Keratinocyte (primary cell): ENCODE data around the gene PTBP1. TPM values are rescaled to one million over a fixed set of nuclear protein-coding genes. Genes with fewer than 3 reads are reported as not detected.

Experiments used
- DNase-seq: peaks from one replicate; pipeline ENCODE4 v3.0.0-alpha.2; 2011; ENCODE audit warnings: low read depth, missing footprints, low spot score
- FAIRE-seq: peaks from 2 replicates; lab custom pipeline; 2011; peaks lifted over from hg19 to GRCh38; lab: Jason Lieb, UNC
- H2AFZ ChIP-seq: 2 replicates; pipeline ENCODE4 v1.6.0; 2012; ENCODE audit warnings: low read length, control low read depth, inconsistent platforms; ENCODE audit not compliant: control insufficient read depth
- H3K27ac ChIP-seq: 2 replicates; pipeline ENCODE4 v1.5.1; 2011; ENCODE audit warnings: low read length; ENCODE audit not compliant: control insufficient read depth, insufficient read depth
- H3K27me3 ChIP-seq: 3 replicates; pipeline ENCODE4 v1.6.0; 2011; ENCODE audit warnings: low read length; ENCODE audit not compliant: control insufficient read depth, insufficient read depth; ENCODE audit errors: extremely low read depth
- H3K36me3 ChIP-seq, 2 experiments: 2 replicates in 1 of 2; 3 replicates in 1 of 2; pipeline ENCODE4 v1.5.1; 2011; ENCODE audit warnings: low read length in 2 of 2, mild to moderate bottlenecking in 1 of 2; ENCODE audit not compliant: control insufficient read depth in 2 of 2, insufficient read depth in 2 of 2; ENCODE audit errors: extremely low read depth in 1 of 2
- H3K4me1 ChIP-seq: 3 replicates; pipeline ENCODE4 v1.5.1; 2011; ENCODE audit warnings: low read length; ENCODE audit not compliant: control insufficient read depth, insufficient read depth; ENCODE audit errors: extremely low read depth
- H3K4me2 ChIP-seq: 3 replicates; pipeline ENCODE4 v1.6.0; 2011; ENCODE audit warnings: low read depth, low read length; ENCODE audit not compliant: control insufficient read depth, insufficient read depth; ENCODE audit errors: extremely low read depth
- H3K4me3 ChIP-seq, 3 experiments: fragments of 200-600 bp in 1 of 3; sonication (generic) in 1 of 3; 2 replicates in 2 of 3; 3 replicates in 1 of 3; pipeline ENCODE4 v1.5.1; 2011 to 2016; ENCODE audit warnings: low read length in 3 of 3, mild to moderate bottlenecking in 3 of 3, control low read depth in 2 of 3, inconsistent platforms in 1 of 3, low read depth in 1 of 3, mixed read lengths in 1 of 3, mixed run types in 1 of 3, moderate library complexity in 1 of 3; ENCODE audit not compliant: control insufficient read depth in 2 of 3, insufficient read depth in 2 of 3; ENCODE audit errors: extremely low read depth in 1 of 3
- H3K79me2 ChIP-seq: 2 replicates; pipeline ENCODE4 v1.6.0; 2012; ENCODE audit warnings: low read length; ENCODE audit not compliant: control insufficient read depth, insufficient read depth
- H3K9ac ChIP-seq: 3 replicates; pipeline ENCODE4 v1.6.0; 2011; ENCODE audit warnings: low read length; ENCODE audit not compliant: control insufficient read depth, insufficient read depth; ENCODE audit errors: extremely low read depth
- H3K9me1 ChIP-seq: 3 replicates; pipeline ENCODE4 v1.6.0; 2011; ENCODE audit warnings: low read length; ENCODE audit not compliant: control insufficient read depth, insufficient read depth; ENCODE audit errors: extremely low read depth
- H3K9me3 ChIP-seq: 2 replicates; pipeline ENCODE4 v1.5.1; 2012; ENCODE audit warnings: low read depth, low read length; ENCODE audit not compliant: control insufficient read depth
- H4K20me1 ChIP-seq: 3 replicates; pipeline ENCODE4 v1.6.0; 2011; ENCODE audit warnings: low read length; ENCODE audit not compliant: control insufficient read depth, insufficient read depth; ENCODE audit errors: extremely low read depth
- CTCF ChIP-seq, 3 experiments: IDR thresholded peaks in 1 of 3; conservative IDR thresholded peaks in 1 of 3; optimal IDR thresholded peaks in 1 of 3; 2 replicates in 2 of 3; 3 replicates in 1 of 3; pipeline versions ENCODE3 to v1.5.1; 2011; ENCODE audit warnings: low read length in 3 of 3, mild to moderate bottlenecking in 3 of 3, moderate library complexity in 2 of 3, control low read depth in 1 of 3, inconsistent platforms in 1 of 3; ENCODE audit not compliant: insufficient read depth in 2 of 3; ENCODE audit errors: extremely low read depth in 1 of 3
- EZH2 ChIP-seq: IDR thresholded peaks from one replicate; pipeline ENCODE4 v1.6.1; 2012; ENCODE audit warnings: inconsistent platforms, mild to moderate bottlenecking, low read length, moderate library complexity
- dilution Hi-C: fragments of 300-500 bp; cut with MboI; formaldehyde crosslinking; loops from one replicate; pipeline ENCODE4 v1.7.0; 2020; ENCODE audit warnings: low sequenced_read_pairs; ENCODE audit not compliant: extremely low pct_ligation_motif_present
- polyA plus RNA-seq, 5 experiments: library from polyadenylated mRNA; depleted of rRNA in 3 of 5; stranded (reverse) in 3 of 5; stranded (forward) in 1 of 5; unstranded in 1 of 5; fragments of >200 nt; gene quantifications; 1 replicate in 1 of 5; 2 replicates in 3 of 5; 3 replicates in 1 of 5; pipeline versions ENCODE4 v1.2.1 to v1.2.3, GENCODE V29; 2011 to 2012; ENCODE audit warnings: missing spikeins in 2 of 5, low read depth in 1 of 5, low replicate concordance in 1 of 5

The PTBP1 gene
- polyA plus RNA-seq, 1 donor (not counting 4 experiments of a cell fraction or from before 2014, with no cell fraction given) = 117 TPM

GRCh38 chr19:807627-808422 is 10.6 kb downstream of the PTBP1 start:
- Histone ChIP-seq H3K9me1 (no peaks in the 10 kb centered on the region), H3K4me3 (no peak overlapping the region), H3K27ac (no peak overlapping the region), H3K4me2 (no peak overlapping the region), H3K79me2 (peaks cover 63% of the 10 kb centered on the region), H3K36me3 (peaks cover 35 to 67% of the 10 kb centered on the region in 2 experiments), H3K9me3 (no peaks in the 10 kb centered on the region), H3K4me1 (no peaks in the 10 kb centered on the region), H3K9ac (no peak overlapping the region), H2AFZ (no peak overlapping the region), H3K27me3 (no peaks in the 10 kb centered on the region), H4K20me1 (peaks cover 61% of the 10 kb centered on the region)
- TF ChIP-seq EZH2 = no peak
- no peak for TF ChIP-seq CTCF (optimal IDR thresholded peaks at IDR 0.05 in 1 of 3, IDR thresholded peaks at IDR 0.05 in 1 of 3, conservative IDR thresholded peaks at IDR 0.05 in 1 of 3; ENCODE audit: extremely low read depth in 1 of 3, insufficient read depth in 2 of 3, low read length in 3 of 3)
- dilution Hi-C loops = no loop called here
- DNase-seq (no peak), FAIRE-seq (no peak)

- Histone ChIP-seq H4K20me1 (peaks cover 55% of the 10 kb centered on the region), H3K36me3 (peaks cover 32 to 61% of the 10 kb centered on the region in 2 experiments), H3K9me3 (no peaks in the 10 kb centered on the region), H3K4me3 (no peak overlapping the region), H3K27me3 (no peaks in the 10 kb centered on the region), H3K9ac (no peak overlapping the region), H3K27ac (no peak overlapping the region), H2AFZ (no peak overlapping the region), H3K4me2 (no peak overlapping the region), H3K9me1 (no peaks in the 10 kb centered on the region), H3K79me2 (peaks cover 57% of the 10 kb centered on the region), H3K4me1 (no peaks in the 10 kb centered on the region)
- dilution Hi-C loops = no loop called here
- FAIRE-seq (no peak), DNase-seq (no peak)
- TF ChIP-seq CTCF (optimal IDR thresholded peaks at IDR 0.05 in 1 of 3, IDR thresholded peaks at IDR 0.05 in 1 of 3, conservative IDR thresholded peaks at IDR 0.05 in 1 of 3; ENCODE audit: extremely low read depth in 1 of 3, insufficient read depth in 2 of 3, low read length in 3 of 3) (no peak), EZH2 (no peak)
These were observed 11.1 kb downstream of the PTBP1 start for GRCh38 chr19:808423-808775.
